ENCODE results near the gene ELMO1. TPM values are rescaled to one million over a fixed set of nuclear protein-coding genes. Genes with fewer than 3 reads are reported as not detected.

The ELMO1 gene
- total RNA-seq, 1 donor from 2014 or later, result not detected

GRCh38 chr7:37377231-37377630, 71.4 kb downstream of the ELMO1 start:
- Mint-ChIP-seq H3K27ac (ENCODE audit: unreplicated experiment) (no peak overlapping the region), H3K27me3 (ENCODE audit: unreplicated experiment) (no peaks in the 10 kb centered on the region), H3K4me1 (ENCODE audit: unreplicated experiment) (no peaks in the 10 kb centered on the region), H3K36me3 (ENCODE audit: unreplicated experiment) (no peaks in the 10 kb centered on the region), H3K9me3 (ENCODE audit: unreplicated experiment) (peaks cover 15% of the 10 kb centered on the region), H3K4me3 (ENCODE audit: unreplicated experiment) (no peak overlapping the region)
- TF ChIP-seq CTCF (IDR thresholded peaks at IDR 0.05), result no peak
- DNase-seq (ENCODE audit: extremely low spot score, unreplicated experiment), result no peak

GRCh38 chr7:37376386-37376785, 72.3 kb downstream of the ELMO1 start:
- Mint-ChIP-seq H3K36me3 (ENCODE audit: unreplicated experiment) (no peaks in the 10 kb centered on the region), H3K27ac (ENCODE audit: unreplicated experiment) (no peak overlapping the region), H3K27me3 (ENCODE audit: unreplicated experiment) (no peaks in the 10 kb centered on the region), H3K4me3 (ENCODE audit: unreplicated experiment) (no peak overlapping the region), H3K9me3 (ENCODE audit: unreplicated experiment) (peaks cover 15% of the 10 kb centered on the region), H3K4me1 (ENCODE audit: unreplicated experiment) (no peaks in the 10 kb centered on the region)
- DNase-seq (ENCODE audit: extremely low spot score, unreplicated experiment), result no peak
- TF ChIP-seq CTCF (IDR thresholded peaks at IDR 0.05), result no peak

- DNase-seq (ENCODE audit: extremely low spot score, unreplicated experiment), result no peak
- H3K4me1 Mint-ChIP-seq (ENCODE audit: unreplicated experiment), result no peaks in the 10 kb centered on the region
These were observed 75.9 kb downstream of the ELMO1 start for GRCh38 chr7:37372750-37373149.

GRCh38 chr7:37371755-37372154, 76.9 kb downstream of the ELMO1 start:
- peaks cover 9% of the 10 kb centered on the region for H3K27me3 Mint-ChIP-seq (ENCODE audit: unreplicated experiment)
- no peak overlapping the region for H3K4me3 Mint-ChIP-seq (ENCODE audit: unreplicated experiment)
- no peak overlapping the region for H3K27ac Mint-ChIP-seq (ENCODE audit: unreplicated experiment)
- no peaks in the 10 kb centered on the region for H3K4me1 Mint-ChIP-seq (ENCODE audit: unreplicated experiment)
- no peaks in the 10 kb centered on the region for H3K36me3 Mint-ChIP-seq (ENCODE audit: unreplicated experiment)
- H3K9me3 Mint-ChIP-seq (ENCODE audit: unreplicated experiment), result peaks cover 11% of the 10 kb centered on the region
- no peak for DNase-seq (ENCODE audit: extremely low spot score, unreplicated experiment)
- TF ChIP-seq CTCF (IDR thresholded peaks at IDR 0.05), result no peak

More at GRCh38 chr7:37372750-37373149, 75.9 kb downstream of the ELMO1 start:
- Mint-ChIP-seq H3K4me3 (ENCODE audit: unreplicated experiment) (no peak overlapping the region), H3K27me3 (ENCODE audit: unreplicated experiment) (peaks cover 9% of the 10 kb centered on the region), H3K36me3 (ENCODE audit: unreplicated experiment) (no peaks in the 10 kb centered on the region), H3K27ac (ENCODE audit: unreplicated experiment) (no peak overlapping the region), H3K9me3 (ENCODE audit: unreplicated experiment) (peaks cover 11% of the 10 kb centered on the region)
- no peak for TF ChIP-seq CTCF (IDR thresholded peaks at IDR 0.05)

- no peaks in the 10 kb centered on the region for H3K4me1 Mint-ChIP-seq (ENCODE audit: unreplicated experiment)
- no peak overlapping the region for H3K27ac Mint-ChIP-seq (ENCODE audit: unreplicated experiment)
These were observed 78.8 kb downstream of the ELMO1 start for GRCh38 chr7:37369906-37370305.

More at GRCh38 chr7:37369906-37370305, 78.8 kb downstream of the ELMO1 start:
- H3K36me3 Mint-ChIP-seq (ENCODE audit: unreplicated experiment), result no peaks in the 10 kb centered on the region
- DNase-seq (ENCODE audit: extremely low spot score, unreplicated experiment), result no peak
- TF ChIP-seq CTCF (IDR thresholded peaks at IDR 0.05), result no peak
- H3K27me3 Mint-ChIP-seq (ENCODE audit: unreplicated experiment), result peaks cover 9% of the 10 kb centered on the region
- peaks cover under 1% of the 10 kb centered on the region for H3K9me3 Mint-ChIP-seq (ENCODE audit: unreplicated experiment)
- H3K4me3 Mint-ChIP-seq (ENCODE audit: unreplicated experiment), result no peak overlapping the region
